Activated T-helper 2 cell treated with anti-CD3 and anti-CD28 coated beads, Interferon-gamma antibody, Interleukin-2, Interleukin-4, amounts not matched to agents 10 μg/mL and 5 μg/mL and 100 μg/mL, durations not matched to agents 14 hours and 24 hours and 36 hours (primary cell): Measurements from ENCODE around the gene HDC. TPM values are rescaled to one million over a fixed set of nuclear protein-coding genes. Genes with fewer than 3 reads are reported as not detected.
A peak's percentile ranks its signal among the peaks of the same experiment; 100 is the strongest.

ENCODE experiments used
- DNase-seq: peaks from one replicate; pipeline ENCODE4 v3.0.0; 2021; ENCODE audit warnings: low spot score
- H3K27ac Mint-ChIP-seq: one replicate; pipeline ENCODE4 v1.8.0; 2021; ENCODE audit warnings: mixed read lengths
- H3K27me3 Mint-ChIP-seq: one replicate; pipeline ENCODE4 v1.8.0; 2021; ENCODE audit warnings: low read depth, mixed read lengths
- H3K36me3 Mint-ChIP-seq: one replicate; pipeline ENCODE4 v1.8.0; 2021; ENCODE audit warnings: low read depth, mixed read lengths
- H3K4me1 Mint-ChIP-seq: one replicate; pipeline ENCODE4 v1.8.0; 2021; ENCODE audit warnings: low read depth, mixed read lengths
- H3K4me3 Mint-ChIP-seq: one replicate; pipeline ENCODE4 v1.8.0; 2021; ENCODE audit warnings: low read depth, mild to moderate bottlenecking, moderate library complexity, mixed read lengths
- H3K9me3 Mint-ChIP-seq: one replicate; pipeline ENCODE4 v1.8.0; 2021; ENCODE audit warnings: mixed read lengths
- intact Hi-C: fragments of 100-400 bp; cut with micrococcal nuclease; formaldehyde crosslinking; loops from one replicate; pipeline ENCODE4 v1.15.1; 2023
- total RNA-seq: library from RNA; stranded (reverse); gene quantifications from 2 replicates; pipeline ENCODE4 v1.2.3, GENCODE V29; 2022

HDC gene
- total RNA-seq, 1 donor from 2014 or later: 8.7 TPM

- no peak overlapping the region for H3K4me3 Mint-ChIP-seq
- no peak for DNase-seq
- H3K27me3 Mint-ChIP-seq: no peaks in the 10 kb centered on the region
- H3K4me1 Mint-ChIP-seq: peaks cover 11% of the 10 kb centered on the region
- H3K36me3 Mint-ChIP-seq: peaks cover 86% of the 10 kb centered on the region
- intact Hi-C loops: no loop called here
- no peaks in the 10 kb centered on the region for H3K9me3 Mint-ChIP-seq
- no peak overlapping the region for H3K27ac Mint-ChIP-seq
Observed at GRCh38 chr15:50233192-50233736, 32.3 kb downstream of the HDC start.

GRCh38 chr15:50232791-50233190 lies 32.7 kb downstream of the HDC start:
- Mint-ChIP-seq H3K4me3 (no peak overlapping the region), H3K4me1 (peaks cover 9% of the 10 kb centered on the region), H3K36me3 (peaks cover 84% of the 10 kb centered on the region)

GRCh38 chr15:50231761-50232160 lies 33.8 kb downstream of the HDC start:
- Mint-ChIP-seq H3K27me3 (no peaks in the 10 kb centered on the region), H3K36me3 (peaks cover 88% of the 10 kb centered on the region), H3K9me3 (no peaks in the 10 kb centered on the region), H3K27ac (no peak overlapping the region), H3K4me3 (no peak overlapping the region), H3K4me1 (peaks cover 9% of the 10 kb centered on the region)
- no peak for DNase-seq
- intact Hi-C loops: no loop called here

More at GRCh38 chr15:50232791-50233190, 32.7 kb downstream of the HDC start:
- Mint-ChIP-seq H3K9me3 (no peaks in the 10 kb centered on the region), H3K27ac (no peak overlapping the region), H3K27me3 (no peaks in the 10 kb centered on the region)
- intact Hi-C loops: no loop called here
- DNase-seq: no peak

- intact Hi-C loops: no loop called here
- H3K4me1 Mint-ChIP-seq: peaks cover 9% of the 10 kb centered on the region
- DNase-seq: no peak
Observed at GRCh38 chr15:50229336-50229735, 36.2 kb downstream of the HDC start.

GRCh38 chr15:50228866-50229265 lies 36.7 kb downstream of the HDC start:
- peaks cover 74% of the 10 kb centered on the region for H3K36me3 Mint-ChIP-seq

More at GRCh38 chr15:50229336-50229735, 36.2 kb downstream of the HDC start:
- Mint-ChIP-seq H3K27me3 (no peaks in the 10 kb centered on the region), H3K36me3 (peaks cover 77% of the 10 kb centered on the region), H3K9me3 (no peaks in the 10 kb centered on the region), H3K27ac (no peak overlapping the region), H3K4me3 (no peak overlapping the region)

GRCh38 chr15:50227076-50227475 lies 38.5 kb downstream of the HDC start:
- intact Hi-C loops: no loop called here
- H3K9me3 Mint-ChIP-seq: no peaks in the 10 kb centered on the region
- no peak overlapping the region for H3K27ac Mint-ChIP-seq
- H3K36me3 Mint-ChIP-seq: peaks cover 77% of the 10 kb centered on the region
- H3K4me1 Mint-ChIP-seq: peaks cover 3% of the 10 kb centered on the region
- H3K27me3 Mint-ChIP-seq: no peaks in the 10 kb centered on the region
- DNase-seq: no peak
- H3K4me3 Mint-ChIP-seq: no peak overlapping the region

More at GRCh38 chr15:50228866-50229265, 36.7 kb downstream of the HDC start:
- intact Hi-C loops: no loop called here
- peaks cover 8% of the 10 kb centered on the region for H3K4me1 Mint-ChIP-seq
- no peaks in the 10 kb centered on the region for H3K9me3 Mint-ChIP-seq
- no peak overlapping the region for H3K27ac Mint-ChIP-seq
- no peaks in the 10 kb centered on the region for H3K27me3 Mint-ChIP-seq
- H3K4me3 Mint-ChIP-seq: no peak overlapping the region
- no peak for DNase-seq

- H3K4me1 Mint-ChIP-seq: peaks cover 4% of the 10 kb centered on the region
- no peak for DNase-seq
- H3K27me3 Mint-ChIP-seq: no peaks in the 10 kb centered on the region
Observed at GRCh38 chr15:50225938-50226337, 39.6 kb downstream of the HDC start.

GRCh38 chr15:50225057-50225456 lies 40.5 kb downstream of the HDC start:
- peaks cover 6% of the 10 kb centered on the region for H3K4me1 Mint-ChIP-seq
- no peak overlapping the region for H3K27ac Mint-ChIP-seq
- no peak for DNase-seq
- H3K36me3 Mint-ChIP-seq: peaks cover 73% of the 10 kb centered on the region
- H3K4me3 Mint-ChIP-seq: no peak overlapping the region
- intact Hi-C loops: no loop called here
- H3K9me3 Mint-ChIP-seq: no peaks in the 10 kb centered on the region
- H3K27me3 Mint-ChIP-seq: no peaks in the 10 kb centered on the region

More at GRCh38 chr15:50225938-50226337, 39.6 kb downstream of the HDC start:
- Mint-ChIP-seq H3K4me3 (no peak overlapping the region), H3K9me3 (no peaks in the 10 kb centered on the region), H3K36me3 (peaks cover 74% of the 10 kb centered on the region), H3K27ac (no peak overlapping the region)
- intact Hi-C loops: no loop called here

- intact Hi-C loops: no loop called here
- Mint-ChIP-seq H3K4me3 (no peak overlapping the region), H3K27ac (no peak overlapping the region), H3K27me3 (no peaks in the 10 kb centered on the region), H3K9me3 (no peaks in the 10 kb centered on the region), H3K36me3 (peaks cover 74% of the 10 kb centered on the region), H3K4me1 (peaks cover 10% of the 10 kb centered on the region)
- no peak for DNase-seq
Observed at GRCh38 chr15:50224606-50225005, 40.9 kb downstream of the HDC start.

GRCh38 chr15:50222181-50222580 lies 43.3 kb downstream of the HDC start:
- no peak for DNase-seq
- peak overlapping the region; percentile 68 for H3K27ac Mint-ChIP-seq
- peaks cover 74% of the 10 kb centered on the region for H3K36me3 Mint-ChIP-seq
- H3K4me1 Mint-ChIP-seq: peaks cover 20% of the 10 kb centered on the region
- no peaks in the 10 kb centered on the region for H3K9me3 Mint-ChIP-seq
- intact Hi-C loops: no loop called here
- H3K27me3 Mint-ChIP-seq: no peaks in the 10 kb centered on the region
- no peak overlapping the region for H3K4me3 Mint-ChIP-seq

- H3K27ac Mint-ChIP-seq: peak overlapping the region; percentile 13
- H3K4me3 Mint-ChIP-seq: no peak overlapping the region
- intact Hi-C loops: no loop called here
- H3K4me1 Mint-ChIP-seq: peaks cover 20% of the 10 kb centered on the region
- H3K36me3 Mint-ChIP-seq: peaks cover 73% of the 10 kb centered on the region
- no peaks in the 10 kb centered on the region for H3K9me3 Mint-ChIP-seq
- no peaks in the 10 kb centered on the region for H3K27me3 Mint-ChIP-seq
- no peak for DNase-seq
Observed at GRCh38 chr15:50219820-50220219, 45.7 kb downstream of the HDC start.

GRCh38 chr15:50218691-50219090 lies 46.8 kb downstream of the HDC start:
- H3K4me3 Mint-ChIP-seq: no peak overlapping the region
- no peak for DNase-seq
- no peaks in the 10 kb centered on the region for H3K27me3 Mint-ChIP-seq
- peaks cover 79% of the 10 kb centered on the region for H3K36me3 Mint-ChIP-seq
- H3K4me1 Mint-ChIP-seq: peaks cover 20% of the 10 kb centered on the region
- no peak overlapping the region for H3K27ac Mint-ChIP-seq
- intact Hi-C loops: no loop called here
- peaks cover 9% of the 10 kb centered on the region for H3K9me3 Mint-ChIP-seq

- H3K4me3 Mint-ChIP-seq: no peak overlapping the region
Observed at GRCh38 chr15:50218291-50218690, 47.2 kb downstream of the HDC start.

More at GRCh38 chr15:50218291-50218690, 47.2 kb downstream of the HDC start:
- Mint-ChIP-seq H3K9me3 (peaks cover 11% of the 10 kb centered on the region), H3K27me3 (no peaks in the 10 kb centered on the region), H3K27ac (no peak overlapping the region), H3K36me3 (peaks cover 77% of the 10 kb centered on the region), H3K4me1 (peaks cover 20% of the 10 kb centered on the region)
- no peak for DNase-seq
- intact Hi-C loops: no loop called here
